Posterior cingulate gyrus (tissue), 11 donors: Measurements from ENCODE around the gene ME3.

Experiments used
- DNase-seq, 10 donors: peaks; one replicate each; pipeline versions ENCODE4 v3.0.0 to v3.0.0-alpha.2; 2020 to 2021; ENCODE audit warnings: mixed read lengths in 3 of 10
- intact Hi-C: fragments of 100-400 bp; cut with DNase I; formaldehyde crosslinking; loops from one replicate; pipeline ENCODE4 v1.15.1; 2023

Gene ME3

GRCh38 chr11:86415026-86415425, 257.4 kb downstream of the ME3 start:
- DNase-seq, result no peak
- intact Hi-C loops, result no loop called here

- intact Hi-C loops, result no loop called here
- DNase-seq, result no peak
Observed at GRCh38 chr11:86414032-86414431, 258.4 kb downstream of the ME3 start.

GRCh38 chr11:86408845-86409244, 263.6 kb downstream of the ME3 start:
- DNase-seq, result no peak
- intact Hi-C loops, result no loop called here

GRCh38 chr11:86403458-86403857, 269.0 kb downstream of the ME3 start:
- no peak for DNase-seq
- intact Hi-C loops, result no loop called here

GRCh38 chr11:86398106-86398505, 274.3 kb downstream of the ME3 start:
- intact Hi-C loops, result no loop called here
- DNase-seq, result no peak

- intact Hi-C loops, result no loop called here
Observed at GRCh38 chr11:86397351-86397750, 275.1 kb downstream of the ME3 start.

GRCh38 chr11:86396396-86396795, 276.0 kb downstream of the ME3 start:
- intact Hi-C loops, result no loop called here
- no peak for DNase-seq

More at GRCh38 chr11:86397351-86397750, 275.1 kb downstream of the ME3 start:
- DNase-seq, result no peak

GRCh38 chr11:86395061-86395551, 277.3 kb downstream of the ME3 start:
- intact Hi-C loops, result no loop called here
- no peak for DNase-seq
